AG04450 (cell line): ENCODE measurements around the gene LYZL1. TPM values are rescaled to one million over a fixed set of nuclear protein-coding genes. Genes with fewer than 3 reads are reported as not detected.

Source experiments
- CTCF ChIA-PET: fragments of 300-600, 350-600 bp; formaldehyde crosslinking; extraction: SDS; loops from one replicate; lab custom pipeline; 2022; ENCODE audit warnings: antibody characterized with exemption, inconsistent platforms; lab: Charles Lee
- POLR2A ChIA-PET: fragments of 350-600 bp; formaldehyde crosslinking; extraction: SDS; loops from one replicate; lab custom pipeline; 2021; ENCODE audit warnings: antibody characterized with exemption, inconsistent platforms; lab: Yijun Ruan, JAX
- DNase-seq: peaks from one replicate; pipeline ENCODE4 v3.0.0-alpha.2; 2011; ENCODE audit warnings: low read depth, low spot score
- H3K27ac ChIP-seq: one replicate; pipeline ENCODE4 v1.5.1; 2012; ENCODE audit warnings: low read depth, low read length, control low read depth
- H3K27me3 ChIP-seq: one replicate; pipeline ENCODE4 v1.6.0; 2012; ENCODE audit warnings: low read length; ENCODE audit not compliant: control insufficient read depth, insufficient read depth
- H3K4me3 ChIP-seq: 2 replicates; pipeline ENCODE4 v1.5.1; 2011; ENCODE audit warnings: mild to moderate bottlenecking, low read depth, low read length, control low read depth
- H3K9me3 ChIP-seq: 2 replicates; pipeline ENCODE4 v1.5.1; 2012; ENCODE audit warnings: low read length; ENCODE audit not compliant: control insufficient read depth, insufficient read depth
- polyA plus RNA-seq: library from polyadenylated mRNA; depleted of rRNA; stranded (reverse); fragments of >200 nt; gene quantifications from 2 replicates; pipeline ENCODE4 v1.2.3, GENCODE V29; 2011
- TF ChIP-seq, protein P1 (sequence below): IDR thresholded peaks from 2 replicates; pipeline ENCODE4 v1.5.1; 2011; ENCODE audit warnings: low read depth, low read length, control low read depth, inconsistent platforms

Gene LYZL1
- polyA plus RNA-seq, 1 experiment = not detected

DNA sequence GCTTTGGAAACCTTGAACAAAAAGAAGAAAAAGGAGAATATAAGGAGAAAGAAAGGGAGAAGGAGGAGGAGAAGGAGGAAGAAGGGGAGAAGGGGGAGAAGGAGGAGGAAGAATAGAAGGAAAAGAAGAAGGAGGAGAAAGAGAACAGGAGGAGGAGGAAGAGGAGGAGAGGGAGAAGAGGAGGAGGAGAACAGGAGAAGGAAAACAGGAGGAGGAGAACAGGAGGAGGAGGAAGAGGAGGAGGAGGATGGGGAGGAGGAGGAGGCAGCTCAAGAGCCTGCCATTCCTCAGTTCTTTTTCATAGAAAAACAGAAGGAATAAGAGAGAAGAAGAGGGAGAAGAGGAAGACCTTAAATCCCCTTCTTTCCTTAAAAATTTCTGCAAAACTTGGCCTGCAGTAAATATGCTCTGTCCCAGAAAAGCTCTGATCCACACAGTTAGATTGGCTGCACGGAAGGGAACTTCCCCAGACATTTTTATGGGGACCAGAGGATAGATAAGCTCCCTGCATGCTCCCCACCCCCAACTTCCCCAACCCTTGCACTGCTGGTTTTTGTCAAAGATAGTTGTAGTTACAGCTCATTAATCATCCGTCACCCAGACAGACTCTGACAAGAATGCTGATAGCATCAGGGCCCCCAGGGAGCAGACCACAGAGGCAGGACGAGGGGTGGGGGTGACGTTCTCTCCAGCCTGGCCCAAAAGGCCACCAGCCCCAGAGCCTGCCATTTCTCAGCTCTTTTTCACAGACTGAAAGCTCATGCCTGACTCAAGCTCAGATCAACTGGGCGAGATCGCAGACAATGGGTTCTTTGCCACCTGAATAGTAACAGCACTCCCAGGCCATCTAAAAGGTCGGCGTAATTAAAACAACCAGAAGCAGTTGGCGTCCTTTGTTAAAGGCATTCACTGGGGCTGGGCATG lies 34.5 kb upstream of the LYZL1 start:
- ChIA-PET CTCF (interaction anchor here (0.5 to 3.0 kb wide), 5 partner anchors 10 to 591 kb away, joined by 3 to 20 read pairs (median 4); no protein-coding TSS in a partner anchor), POLR2A (interaction anchor here (0.6 kb wide), 1 partner anchor 101 kb away, joined by 3 read pairs; no protein-coding TSS in a partner anchor)
- peaks cover 47% of the 10 kb centered on the region for H3K27me3 ChIP-seq
- H3K27ac ChIP-seq = no peak overlapping the region
- DNase-seq = no peak
- TF ChIP-seq, protein P1, sequence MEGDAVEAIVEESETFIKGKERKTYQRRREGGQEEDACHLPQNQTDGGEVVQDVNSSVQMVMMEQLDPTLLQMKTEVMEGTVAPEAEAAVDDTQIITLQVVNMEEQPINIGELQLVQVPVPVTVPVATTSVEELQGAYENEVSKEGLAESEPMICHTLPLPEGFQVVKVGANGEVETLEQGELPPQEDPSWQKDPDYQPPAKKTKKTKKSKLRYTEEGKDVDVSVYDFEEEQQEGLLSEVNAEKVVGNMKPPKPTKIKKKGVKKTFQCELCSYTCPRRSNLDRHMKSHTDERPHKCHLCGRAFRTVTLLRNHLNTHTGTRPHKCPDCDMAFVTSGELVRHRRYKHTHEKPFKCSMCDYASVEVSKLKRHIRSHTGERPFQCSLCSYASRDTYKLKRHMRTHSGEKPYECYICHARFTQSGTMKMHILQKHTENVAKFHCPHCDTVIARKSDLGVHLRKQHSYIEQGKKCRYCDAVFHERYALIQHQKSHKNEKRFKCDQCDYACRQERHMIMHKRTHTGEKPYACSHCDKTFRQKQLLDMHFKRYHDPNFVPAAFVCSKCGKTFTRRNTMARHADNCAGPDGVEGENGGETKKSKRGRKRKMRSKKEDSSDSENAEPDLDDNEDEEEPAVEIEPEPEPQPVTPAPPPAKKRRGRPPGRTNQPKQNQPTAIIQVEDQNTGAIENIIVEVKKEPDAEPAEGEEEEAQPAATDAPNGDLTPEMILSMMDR = no peak
- no peak overlapping the region for H3K4me3 ChIP-seq
- H3K9me3 ChIP-seq = no peaks in the 10 kb centered on the region

DNA sequence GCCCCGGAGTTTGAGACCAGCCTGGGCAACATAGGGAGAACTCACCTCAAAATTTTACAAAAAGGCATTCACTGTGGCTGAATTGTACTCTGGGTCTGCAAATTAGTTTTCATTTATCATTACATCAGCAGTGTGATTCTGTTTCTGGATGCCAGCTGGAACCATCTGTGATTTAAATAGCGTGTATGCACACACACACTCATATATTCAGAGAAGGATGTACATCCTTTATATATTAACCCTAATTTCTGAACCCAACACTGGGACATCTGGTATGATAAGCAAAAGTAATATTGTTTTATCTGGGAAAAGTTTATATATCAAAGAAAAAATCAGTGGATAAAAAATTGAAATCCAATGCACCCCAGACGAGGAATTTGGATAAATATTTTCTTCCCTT lies 33.8 kb upstream of the LYZL1 start:
- POLR2A ChIA-PET = interaction anchor here (0.6 kb wide), 1 partner anchor 100 kb away, joined by 3 read pairs; no protein-coding TSS in a partner anchor
- no peak for DNase-seq
- H3K27me3 ChIP-seq = peaks cover 47% of the 10 kb centered on the region
- CTCF ChIA-PET = interaction anchor here (0.5 to 3.0 kb wide), 3 partner anchors 10 to 591 kb away, joined by 3 to 13 read pairs (median 8); no protein-coding TSS in a partner anchor
- TF ChIP-seq, protein P1 = no peak
- H3K4me3 ChIP-seq = no peak overlapping the region
- no peak overlapping the region for H3K27ac ChIP-seq
- H3K9me3 ChIP-seq = no peaks in the 10 kb centered on the region

DNA sequence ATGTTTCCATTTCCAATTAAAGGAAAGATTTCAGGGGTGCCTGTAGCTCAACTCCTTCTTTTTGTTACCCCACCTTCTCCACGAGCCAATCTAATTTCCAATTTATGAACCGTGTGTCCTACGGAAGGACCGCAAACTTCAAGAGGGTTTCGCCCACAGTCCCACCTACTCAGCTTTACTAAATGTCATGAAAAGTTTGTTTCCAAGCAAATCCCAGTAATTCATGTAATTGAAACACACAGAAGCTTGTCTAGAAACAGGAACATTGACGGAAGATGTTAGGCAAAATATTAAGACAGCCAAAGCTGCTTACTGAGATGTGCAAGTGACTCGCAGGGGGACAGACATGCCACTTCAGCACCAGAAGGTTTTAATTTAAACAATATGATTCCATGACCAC lies 32.9 kb upstream of the LYZL1 start:
- H3K9me3 ChIP-seq = no peaks in the 10 kb centered on the region
- POLR2A ChIA-PET = no interaction called here
- TF ChIP-seq, protein P1 = no peak
- H3K27ac ChIP-seq = no peak overlapping the region
- H3K27me3 ChIP-seq = peaks cover 44% of the 10 kb centered on the region
- CTCF ChIA-PET = interaction anchor here (1.2 to 3.0 kb wide), 3 partner anchors 48 to 592 kb away, joined by 4 to 13 read pairs (median 8); no protein-coding TSS in a partner anchor
- no peak for DNase-seq
- H3K4me3 ChIP-seq = no peak overlapping the region

DNA sequence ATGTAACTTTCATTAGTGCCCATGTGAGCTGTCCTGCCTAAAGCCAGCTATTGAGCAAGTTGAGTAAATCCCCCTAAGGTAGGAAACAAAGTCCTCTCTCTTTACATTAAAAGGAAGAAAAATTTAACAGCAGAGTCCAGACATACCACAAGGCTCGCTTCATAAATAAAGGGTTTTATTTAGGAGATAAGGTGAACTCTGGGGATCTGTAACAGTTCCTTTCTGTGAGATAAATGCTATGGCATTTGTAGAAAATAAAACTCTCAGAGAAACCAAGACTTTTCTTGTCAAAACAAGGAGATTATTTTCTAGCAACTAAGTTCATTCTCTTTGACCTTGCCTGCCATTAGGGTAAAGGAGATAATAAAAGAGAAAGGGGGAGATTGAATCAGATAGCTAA lies 32.3 kb upstream of the LYZL1 start:
- Histone ChIP-seq H3K4me3 (no peak overlapping the region), H3K27ac (no peak overlapping the region), H3K27me3 (peaks cover 49% of the 10 kb centered on the region), H3K9me3 (no peaks in the 10 kb centered on the region)
- ChIA-PET CTCF (interaction anchor here (0.6 to 3.0 kb wide), 4 partner anchors 48 to 592 kb away, joined by 3 to 13 read pairs (median 6); no protein-coding TSS in a partner anchor), POLR2A (interaction anchor here (0.6 to 1.3 kb wide), 2 partner anchors 8 to 931 kb away, joined by 6 to 7 read pairs; no protein-coding TSS in a partner anchor)
- DNase-seq = no peak
- TF ChIP-seq, protein P1 = no peak
